IMR-90 (cell line): ENCODE measurements around the gene TUBA8. TPM values are rescaled to one million over a fixed set of nuclear protein-coding genes. Genes with fewer than 3 reads are reported as not detected.
"Not testable (repeated sequence)": the region's sequence is repeated elsewhere in the genome, so short reads cannot be mapped to it uniquely, and the experiment has no call there.

Experiments
- ATAC-seq: fragments of 200-7000 bp; cut with Tn5 transposase; 2 replicates; pipeline ENCODE4 v1.9.1; 2020; ENCODE audit warnings: low read depth, mild to moderate bottlenecking, moderate library complexity
- BruUV-seq: library from RNA; stranded (reverse); fragments of 400-500 nt; replicated peaks from 2 replicates; lab custom pipeline; 2021; lab: Mats Ljungman, UMichigan
- CTCF ChIA-PET: fragments of 300-600 bp; formaldehyde crosslinking; extraction: SDS; loops from one replicate; lab custom pipeline; 2021; ENCODE audit warnings: antibody characterized with exemption; lab: Yijun Ruan, JAX
- POLR2A ChIA-PET: fragments of 300-600 bp; sonication (Branson Sonifier 250); formaldehyde crosslinking; loops from one replicate; lab custom pipeline; 2022; ENCODE audit warnings: antibody characterized with exemption; ENCODE audit not compliant: unreplicated experiment; lab: Charles Lee
- DNase-seq: peaks from one replicate; pipeline ENCODE4 v3.0.0; 2013
- H2AFZ ChIP-seq: replicated peaks from 2 replicates; pipeline ENCODE3; 2013; ENCODE audit warnings: low read length, mild to moderate bottlenecking; ENCODE audit not compliant: poor library complexity
- H2AK5ac ChIP-seq: 2 replicates; pipeline ENCODE4 v1.6.1; 2013; ENCODE audit warnings: low read depth, low read length, inconsistent platforms
- H2AK9ac ChIP-seq: replicated peaks from 2 replicates; pipeline ENCODE3; 2013; ENCODE audit warnings: mild to moderate bottlenecking, low read depth, low read length, moderate library complexity; ENCODE audit not compliant: poor library complexity
- H2BK120ac ChIP-seq: 2 replicates; pipeline ENCODE4 v1.6.1; 2013; ENCODE audit warnings: low read depth, low read length, inconsistent platforms
- H2BK15ac ChIP-seq: 3 replicates; pipeline ENCODE4 v1.6.1; 2013; ENCODE audit warnings: low read depth, low read length, inconsistent platforms
- H2BK20ac ChIP-seq: 2 replicates; pipeline ENCODE4 v1.6.1; 2013; ENCODE audit warnings: low read depth, mild to moderate bottlenecking, inconsistent platforms, low read length, moderate library complexity
- H2BK5ac ChIP-seq: 2 replicates; pipeline ENCODE4 v1.6.1; 2013; ENCODE audit warnings: mild to moderate bottlenecking, low read depth, low read length, inconsistent platforms; ENCODE audit not compliant: poor library complexity, severe bottlenecking
- H3K14ac ChIP-seq: replicated peaks from 2 replicates; pipeline ENCODE4 v1.6.1; 2013; ENCODE audit warnings: low read depth, low read length, inconsistent platforms
- H3K18ac ChIP-seq: 2 replicates; pipeline ENCODE4 v1.6.1; 2013; ENCODE audit warnings: low read depth, low read length, control low read depth
- H3K23ac ChIP-seq: 2 replicates; pipeline ENCODE4 v1.6.1; 2013; ENCODE audit warnings: low read depth, low read length, inconsistent platforms
- H3K27ac ChIP-seq: 2 replicates; pipeline ENCODE4 v1.5.1; 2013; ENCODE audit warnings: mild to moderate bottlenecking, control low read depth, low read length; ENCODE audit not compliant: insufficient read depth
- H3K27me3 ChIP-seq: 2 replicates; pipeline ENCODE4 v1.6.1; 2013; ENCODE audit warnings: low read length; ENCODE audit not compliant: control insufficient read depth, insufficient read depth
- H3K36me3 ChIP-seq: 2 replicates; pipeline ENCODE4 v1.6.1; 2013; ENCODE audit warnings: low read length, mixed read lengths; ENCODE audit not compliant: control insufficient read depth, insufficient read depth
- H3K4ac ChIP-seq: 2 replicates; pipeline ENCODE4 v1.6.1; 2013; ENCODE audit warnings: low read depth, low read length, inconsistent platforms
- H3K4me1 ChIP-seq: 2 replicates; pipeline ENCODE4 v1.6.1; 2013; ENCODE audit warnings: low read length, mixed read lengths; ENCODE audit not compliant: control insufficient read depth, insufficient read depth
- H3K4me2 ChIP-seq: 2 replicates; pipeline ENCODE4 v1.6.1; 2013; ENCODE audit warnings: low read depth, mild to moderate bottlenecking, control low read depth, low read length, moderate library complexity
- H3K4me3 ChIP-seq: 2 replicates; pipeline ENCODE4 v1.5.1; 2013; ENCODE audit warnings: low read depth, mild to moderate bottlenecking, control low read depth, low read length, moderate library complexity; ENCODE audit not compliant: insufficient read depth
- H3K56ac ChIP-seq: 2 replicates; pipeline ENCODE4 v1.6.1; 2013; ENCODE audit warnings: low read length, inconsistent platforms; ENCODE audit not compliant: insufficient read depth; ENCODE audit errors: extremely low read depth
- H3K79me1 ChIP-seq, 2 experiments: 2 replicates each; pipeline ENCODE4 v1.6.1; 2013; ENCODE audit warnings: low read length in 2 of 2, inconsistent platforms in 1 of 2, low read depth in 1 of 2
- H3K9ac ChIP-seq: 2 replicates; pipeline ENCODE4 v1.6.1; 2013; ENCODE audit warnings: low read depth, low read length, control low read depth
- H3K9me1 ChIP-seq: 2 replicates; pipeline ENCODE4 v1.6.1; 2013; ENCODE audit warnings: low read length, inconsistent platforms; ENCODE audit not compliant: insufficient read depth
- H3K9me3 ChIP-seq: 2 replicates; pipeline ENCODE4 v1.6.1; 2013; ENCODE audit warnings: low read length; ENCODE audit not compliant: control insufficient read depth, insufficient read depth
- H4K20me1 ChIP-seq: 2 replicates; pipeline ENCODE4 v1.6.1; 2013; ENCODE audit warnings: low read length, inconsistent platforms; ENCODE audit not compliant: insufficient read depth
- H4K5ac ChIP-seq: 2 replicates; pipeline ENCODE4 v1.6.1; 2013; ENCODE audit warnings: mild to moderate bottlenecking, low read depth, low read length, control low read depth
- H4K8ac ChIP-seq, 2 experiments: 2 replicates each; pipeline ENCODE4 v1.6.1; 2013; ENCODE audit warnings: low read depth in 2 of 2, low read length in 2 of 2, control low read depth in 1 of 2, inconsistent platforms in 1 of 2
- H4K91ac ChIP-seq: 2 replicates; pipeline ENCODE4 v1.6.1; 2013; ENCODE audit warnings: low read depth, low read length, inconsistent platforms; ENCODE audit not compliant: insufficient read depth
- WGBS, 2 experiments: methylation state at CpG; one replicate each; pipeline versions ENCODE4 v1.1.5 to v1.1.7; 2013; ENCODE audit warnings: missing lambda C conversion rate in 2 of 2; ENCODE audit not compliant: insufficient read length in 1 of 2; ENCODE audit errors: extremely low coverage in 2 of 2; 5-methylcytosine and 5-hydroxymethylcytosine counted together
- dilution Hi-C: fragments of 300-500 bp; cut with HindIII; formaldehyde crosslinking; loops from one replicate; pipeline ENCODE4 v1.14.3; 2018; ENCODE audit warnings: low sequenced_read_pairs; ENCODE audit not compliant: unreplicated experiment
- in situ Hi-C: fragments of 300-500 bp; cut with MboI; formaldehyde crosslinking; loops from 3 replicates; pipeline ENCODE4 v1.14.3; 2019; ENCODE audit warnings: low sequenced_read_pairs, inconsistent platforms, mixed read lengths
- intact Hi-C: fragments of 100-400 bp; cut with micrococcal nuclease; formaldehyde crosslinking; loops from 2 replicates; pipeline ENCODE4 v1.10.0; 2022
- polyA plus RNA-seq, 3 experiments: library from polyadenylated mRNA; depleted of rRNA; stranded (reverse); fragments of >200 nt; gene quantifications; 2 replicates each; pipeline ENCODE4 v1.2.3, GENCODE V29; 2012; ENCODE audit warnings: low replicate concordance in 1 of 3
- total RNA-seq: library from RNA; depleted of rRNA; stranded (reverse); fragments of >200 nt; gene quantifications from 2 replicates; pipeline ENCODE4 v1.2.3, GENCODE V29; 2012

TUBA8 gene
- total and polyA plus RNA-seq, 2 of the 4 experiments (the other 2 are of a cell fraction): 1.4 to 2.2 TPM

GRCh38 chr22:18123476-18124025, 12.9 kb downstream of the TUBA8 start:
- H3K9ac ChIP-seq, H3K4me2 ChIP-seq, H2AFZ ChIP-seq, ATAC-seq, CTCF ChIA-PET, H3K27me3 ChIP-seq, H3K14ac ChIP-seq, H3K4me1 ChIP-seq, H3K4me3 ChIP-seq, H2BK15ac ChIP-seq, H2BK20ac ChIP-seq, H2BK5ac ChIP-seq, H4K8ac ChIP-seq, BruUV-seq, H3K27ac ChIP-seq, H2AK9ac ChIP-seq, H3K56ac ChIP-seq, H3K79me1 ChIP-seq, dilution Hi-C loops, H4K91ac ChIP-seq, DNase-seq, H2BK120ac ChIP-seq, H3K18ac ChIP-seq, H3K9me1 ChIP-seq, H4K20me1 ChIP-seq, H4K5ac ChIP-seq, intact Hi-C loops, H2AK5ac ChIP-seq, H3K23ac ChIP-seq, POLR2A ChIA-PET, H3K9me3 ChIP-seq, H3K36me3 ChIP-seq, in situ Hi-C loops, H3K4ac ChIP-seq: not testable (repeated sequence)
- 95% methylated on average over 11 of the region's 19 CpGs; no CpG with 5 or more reads in 1 of the 2 experiments for WGBS, 2 experiments
